ENCODE results near the gene BOD1. TPM values are rescaled to one million over a fixed set of nuclear protein-coding genes. Genes with fewer than 3 reads are reported as not detected.

The BOD1 gene
- total RNA-seq, 4 donors from 2014 or later, result 101 to 157 (median 117) TPM

GRCh38 chr5:173577166-173577565 is 39.3 kb downstream of the BOD1 start:
- DNase-seq (no peak), ATAC-seq (no peak)
- H3K9me3 ChIP-seq, result peaks cover 0 to 8% (median 0%) of the 10 kb centered on the region in 3 donors
- no peaks in the 10 kb centered on the region for H3K36me3 ChIP-seq
- no peak overlapping the region for H3K4me3 ChIP-seq
- intact Hi-C loops (cut with DNase I; ENCODE audit: low total_unique reads) (no loop called here), in situ Hi-C loops (cut with MboI; ENCODE audit: low sequenced_read_pairs in 4 of 4) (loop anchor here in 1 of 4 donors (25.0 kb wide), 1 partner anchor 265 kb away; no protein-coding TSS in a partner anchor)
- no peak overlapping the region for H3K27ac ChIP-seq
- no peaks in the 10 kb centered on the region for H3K27me3 ChIP-seq
- peaks cover 5 to 7% of the 10 kb centered on the region in 2 donors for H3K4me1 ChIP-seq
- TF ChIP-seq CTCF (IDR thresholded peaks at IDR 0.05 in 4 of 5, conservative IDR thresholded peaks at IDR 0.05 in 1 of 5), result no peak
- TF ChIP-seq POLR2A (IDR thresholded peaks at IDR 0.05), result no peak

DNA sequence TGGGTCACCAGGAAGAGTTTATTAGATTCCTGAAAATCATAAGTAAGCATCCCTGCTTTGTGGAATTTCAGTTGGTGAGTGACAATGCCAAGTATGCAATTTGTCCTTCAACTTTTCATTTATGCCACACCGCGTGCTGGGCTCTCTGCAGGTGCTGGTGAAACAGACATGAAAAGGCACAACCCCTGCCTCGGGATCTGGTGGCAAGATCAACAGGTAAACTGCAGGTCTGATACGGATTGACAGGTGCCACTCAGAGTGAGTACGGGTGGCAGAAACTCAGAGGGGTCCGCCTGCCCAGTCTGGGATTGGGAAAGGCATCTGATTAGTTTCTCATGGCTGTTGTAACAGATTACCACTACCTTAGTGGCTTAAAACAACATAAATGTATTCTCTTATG is 40.5 kb downstream of the BOD1 start:
- Histone ChIP-seq H3K4me1 (peaks cover 5 to 7% of the 10 kb centered on the region in 2 donors), H3K36me3 (no peaks in the 10 kb centered on the region), H3K9me3 (peaks cover 0 to 8% (median 0%) of the 10 kb centered on the region in 3 donors), H3K27me3 (no peaks in the 10 kb centered on the region), H3K4me3 (no peak overlapping the region), H3K27ac (no peak overlapping the region)
- no peak for DNase-seq
- intact Hi-C loops (cut with DNase I; ENCODE audit: low total_unique reads) (no loop called here), in situ Hi-C loops (cut with MboI; ENCODE audit: low sequenced_read_pairs in 4 of 4) (loop anchor here in 1 of 4 donors (25.0 kb wide), 1 partner anchor 264 kb away; no protein-coding TSS in a partner anchor)
- no peak for ATAC-seq
- no peak for TF ChIP-seq POLR2A (IDR thresholded peaks at IDR 0.05)
- TF ChIP-seq CTCF (IDR thresholded peaks at IDR 0.05 in 4 of 5, conservative IDR thresholded peaks at IDR 0.05 in 1 of 5), result no peak

- H3K4me3 ChIP-seq, result no peak overlapping the region
- no peak for TF ChIP-seq CTCF (IDR thresholded peaks at IDR 0.05 in 4 of 5, conservative IDR thresholded peaks at IDR 0.05 in 1 of 5)
- no peak for TF ChIP-seq POLR2A (IDR thresholded peaks at IDR 0.05)
- ATAC-seq, result no peak
- no peaks in the 10 kb centered on the region for H3K36me3 ChIP-seq
- no peak overlapping the region for H3K27ac ChIP-seq
- no peaks in the 10 kb centered on the region for H3K27me3 ChIP-seq
- H3K4me1 ChIP-seq, result peaks cover 5 to 7% of the 10 kb centered on the region in 2 donors
- intact Hi-C loops (cut with DNase I; ENCODE audit: low total_unique reads), result no loop called here
- in situ Hi-C loops (cut with MboI; ENCODE audit: low sequenced_read_pairs in 4 of 4), result loop anchor here in 2 of 4 donors (5.0 to 25.0 kb wide), 2 partner anchors 263 to 278 kb away; no protein-coding TSS in a partner anchor
- H3K9me3 ChIP-seq, result peaks cover 0 to 8% (median 0%) of the 10 kb centered on the region in 3 donors
- DNase-seq, result no peak
These were observed 41.5 kb downstream of the BOD1 start for GRCh38 chr5:173574983-173575382.

DNA sequence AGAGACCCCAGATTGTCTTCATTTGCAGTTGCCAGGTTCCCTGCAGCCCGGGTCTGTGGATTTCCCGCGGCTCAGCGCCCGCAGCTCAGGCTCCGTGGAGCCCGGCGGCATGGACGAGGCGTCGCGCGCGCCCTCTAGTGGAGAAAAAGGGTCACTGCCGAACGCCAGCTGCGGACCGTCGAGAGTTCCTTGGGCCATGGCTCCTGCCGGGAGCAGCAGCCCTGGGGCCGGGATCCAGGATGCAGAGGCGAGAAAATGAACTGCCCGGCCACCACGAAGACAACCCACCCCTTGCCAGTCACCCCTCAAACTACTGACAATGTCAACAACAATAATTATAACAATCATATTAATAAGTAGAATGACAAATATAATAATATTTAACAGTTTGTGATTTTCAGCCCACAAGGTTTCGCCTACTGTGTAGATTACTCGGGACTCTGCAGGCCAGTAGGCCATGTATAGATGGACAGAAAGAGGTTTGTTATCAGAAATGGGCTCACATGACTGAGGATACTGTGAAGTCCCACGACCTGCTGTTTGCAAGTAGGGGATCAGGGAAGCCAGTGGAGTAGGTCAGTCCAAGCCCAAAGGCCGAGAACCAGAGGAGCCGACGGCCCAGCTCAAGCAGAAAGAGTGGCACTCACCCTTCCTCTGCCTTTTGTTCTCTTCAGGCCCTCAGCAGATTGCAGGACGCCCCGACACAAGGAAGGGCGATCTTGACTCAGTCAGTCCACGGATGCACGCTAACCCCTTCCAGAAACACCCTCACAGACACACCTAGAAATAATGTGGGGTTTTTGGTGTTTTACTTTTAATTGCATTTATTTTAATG is 43.1 kb downstream of the BOD1 start:
- Histone ChIP-seq H3K4me3 (peak overlapping the region in 3 of 4 donors; percentile 25 to 29 (median 28)), H3K9me3 (no peaks in the 10 kb centered on the region), H3K27ac (no peak overlapping the region), H3K27me3 (no peaks in the 10 kb centered on the region), H3K4me1 (peaks cover 5 to 7% of the 10 kb centered on the region in 2 donors), H3K36me3 (no peaks in the 10 kb centered on the region)
- TF ChIP-seq POLR2A (IDR thresholded peaks at IDR 0.05) (no peak), CTCF (IDR thresholded peaks at IDR 0.05 in 4 of 5, conservative IDR thresholded peaks at IDR 0.05 in 1 of 5) (peak; percentile 85 to 99 (median 94))
- DNase-seq (peak; percentile 42 to 64), ATAC-seq (peak; percentile 93 to 94)
- in situ Hi-C loops (cut with MboI; ENCODE audit: low sequenced_read_pairs in 4 of 4), result loop anchor here in 1 of 4 donors (5.0 kb wide), 1 partner anchor 276 kb away; no protein-coding TSS in a partner anchor
- intact Hi-C loops (cut with DNase I; ENCODE audit: low total_unique reads), result loop anchor here (1.0 kb wide), 2 partner anchors 124 to 279 kb away; no protein-coding TSS in a partner anchor
